Muscle layer of colon (tissue), 2 donors: Measurements from ENCODE around the gene RCOR1.

Source experiments
- H3K27ac ChIP-seq: one replicate; pipeline ENCODE4 v1.7.0; 2013; ENCODE audit warnings: low read depth, mild to moderate bottlenecking, low read length, moderate library complexity
- H3K27me3 ChIP-seq, 2 donors: one replicate each; pipeline ENCODE4 v1.7.0; 2013; ENCODE audit warnings: low read length in 2 of 2, mild to moderate bottlenecking in 2 of 2; ENCODE audit not compliant: insufficient read depth in 2 of 2, control insufficient read depth in 1 of 2
- H3K36me3 ChIP-seq: one replicate; pipeline ENCODE4 v1.7.0; 2013; ENCODE audit warnings: mild to moderate bottlenecking, low read length; ENCODE audit not compliant: insufficient read depth
- H3K4me1 ChIP-seq: one replicate; pipeline ENCODE4 v1.7.0; 2013; ENCODE audit warnings: mild to moderate bottlenecking, low read length; ENCODE audit not compliant: insufficient read depth
- H3K4me3 ChIP-seq, 2 donors: one replicate each; pipeline ENCODE4 v1.7.0; 2013; ENCODE audit warnings: low read length in 2 of 2, low read depth in 1 of 2, mild to moderate bottlenecking in 1 of 2, moderate library complexity in 1 of 2
- H3K9ac ChIP-seq: one replicate; pipeline ENCODE4 v1.7.0; 2013; ENCODE audit warnings: low read length
- H3K9me3 ChIP-seq: one replicate; pipeline ENCODE4 v1.7.0; 2013; ENCODE audit warnings: mild to moderate bottlenecking, low read length
- donor health status: abdominal sarcoma.
- donor health status: Adenocarcinoma of cecum.

Gene RCOR1

GRCh38 chr14:102671410-102671809, 79.0 kb downstream of the RCOR1 start:
- no peaks in the 10 kb centered on the region for H3K36me3 ChIP-seq
- no peak overlapping the region for H3K9ac ChIP-seq
- no peaks in the 10 kb centered on the region for H3K27me3 ChIP-seq
- no peaks in the 10 kb centered on the region for H3K4me1 ChIP-seq
- H3K27ac ChIP-seq, result no peak overlapping the region
- no peaks in the 10 kb centered on the region for H3K9me3 ChIP-seq
- H3K4me3 ChIP-seq, result no peak overlapping the region

- Histone ChIP-seq H3K4me3 (no peak overlapping the region), H3K36me3 (no peaks in the 10 kb centered on the region), H3K9ac (no peak overlapping the region), H3K27ac (no peak overlapping the region), H3K9me3 (no peaks in the 10 kb centered on the region), H3K27me3 (no peaks in the 10 kb centered on the region), H3K4me1 (no peaks in the 10 kb centered on the region)
Measured at GRCh38 chr14:102672410-102672960, 80.0 kb downstream of the RCOR1 start.

DNA sequence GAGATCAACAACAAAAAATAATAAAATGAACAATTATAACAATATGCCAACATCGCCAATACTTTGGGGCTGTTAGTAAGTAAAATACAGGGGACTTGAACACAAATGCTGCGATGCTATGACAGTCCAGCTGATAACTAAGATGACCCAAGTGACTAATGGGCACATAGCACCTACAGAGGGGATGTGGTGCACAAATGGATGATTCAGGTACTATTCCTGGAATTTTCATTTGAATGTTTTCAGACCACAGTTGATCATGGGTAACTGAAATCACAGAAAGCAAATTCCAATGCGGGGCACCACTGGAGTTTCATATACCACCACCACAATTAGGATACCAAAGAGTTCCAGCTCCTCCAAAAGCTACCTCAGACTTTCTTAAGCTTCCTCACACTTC, 82.9 kb downstream of the RCOR1 start:
- no peaks in the 10 kb centered on the region for H3K9me3 ChIP-seq

DNA sequence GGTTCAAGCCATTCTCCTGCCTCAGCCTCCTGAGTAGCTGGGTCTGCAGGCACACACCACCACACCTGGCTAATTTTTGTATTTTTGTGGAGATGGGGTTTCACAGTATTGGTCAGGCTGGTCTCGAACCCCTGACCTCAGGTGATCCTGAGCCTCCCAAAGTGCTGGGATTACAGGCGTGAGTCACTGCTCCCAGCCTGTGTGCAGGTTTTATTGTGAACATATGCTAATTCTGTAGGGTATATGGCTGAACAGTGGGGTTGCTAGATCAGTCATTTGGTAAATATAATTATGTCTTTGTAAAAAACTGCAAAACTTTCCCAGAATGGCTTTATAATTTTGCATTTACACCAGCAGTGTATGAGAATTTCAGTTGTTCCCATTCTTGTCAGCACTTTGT, 85.9 kb downstream of the RCOR1 start:
- Histone ChIP-seq H3K9me3 (no peaks in the 10 kb centered on the region), H3K27ac (no peak overlapping the region), H3K9ac (no peak overlapping the region), H3K4me3 (no peak overlapping the region), H3K4me1 (no peaks in the 10 kb centered on the region), H3K27me3 (no peaks in the 10 kb centered on the region), H3K36me3 (no peaks in the 10 kb centered on the region)

More for the DNA sequence above, 82.9 kb downstream of the RCOR1 start:
- Histone ChIP-seq H3K27ac (no peak overlapping the region), H3K27me3 (no peaks in the 10 kb centered on the region), H3K9ac (no peak overlapping the region), H3K4me3 (no peak overlapping the region), H3K36me3 (no peaks in the 10 kb centered on the region), H3K4me1 (no peaks in the 10 kb centered on the region)

DNA sequence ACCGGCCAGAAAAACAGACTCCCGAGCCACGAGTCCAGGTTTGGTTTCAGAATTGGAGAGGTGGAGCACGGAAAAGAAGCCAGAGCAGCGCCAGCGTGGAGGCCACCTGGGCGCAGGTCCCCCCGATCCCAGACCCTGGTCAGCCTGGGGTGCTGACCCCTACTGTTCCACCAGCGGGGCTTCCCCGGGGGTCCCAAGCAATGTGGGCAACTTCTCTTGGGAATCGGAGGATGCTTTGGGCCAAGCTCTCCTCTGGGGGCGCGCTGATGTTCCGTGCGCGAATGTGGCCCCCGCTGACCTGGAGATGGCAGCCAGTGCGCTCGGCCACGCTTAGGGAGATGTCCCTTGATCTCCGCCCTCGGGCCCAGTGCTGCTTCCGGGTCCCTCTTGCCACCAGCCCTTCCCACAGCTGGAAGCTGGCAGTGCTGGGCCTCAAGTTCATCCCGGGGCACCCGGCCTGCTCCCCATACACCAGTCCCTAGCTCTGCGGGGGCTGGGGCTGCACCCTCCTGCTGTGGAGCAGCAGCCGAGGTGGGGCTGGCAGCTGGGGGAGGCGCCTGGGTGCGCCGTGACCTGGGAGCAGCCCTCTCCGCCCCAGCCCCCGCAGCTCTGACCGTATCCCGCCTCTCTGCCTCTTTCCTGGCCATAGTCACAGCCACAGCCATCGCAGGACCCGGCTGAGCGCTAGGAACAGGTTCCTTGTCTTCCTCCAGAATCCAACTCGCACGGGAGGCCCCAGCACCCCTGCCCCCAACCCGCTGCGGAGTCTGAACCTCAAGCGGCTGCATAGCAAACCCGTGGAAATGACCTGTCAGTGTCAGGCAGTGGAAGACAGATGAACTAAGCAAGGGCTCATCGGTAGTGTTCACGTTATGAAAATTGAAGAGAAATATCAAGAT, 91.2 kb downstream of the RCOR1 start:
- no peak overlapping the region for H3K9ac ChIP-seq
- H3K27me3 ChIP-seq, result no peaks in the 10 kb centered on the region
- no peaks in the 10 kb centered on the region for H3K9me3 ChIP-seq
- no peaks in the 10 kb centered on the region for H3K36me3 ChIP-seq
- no peak overlapping the region for H3K4me3 ChIP-seq
- no peaks in the 10 kb centered on the region for H3K4me1 ChIP-seq
- no peak overlapping the region for H3K27ac ChIP-seq

DNA sequence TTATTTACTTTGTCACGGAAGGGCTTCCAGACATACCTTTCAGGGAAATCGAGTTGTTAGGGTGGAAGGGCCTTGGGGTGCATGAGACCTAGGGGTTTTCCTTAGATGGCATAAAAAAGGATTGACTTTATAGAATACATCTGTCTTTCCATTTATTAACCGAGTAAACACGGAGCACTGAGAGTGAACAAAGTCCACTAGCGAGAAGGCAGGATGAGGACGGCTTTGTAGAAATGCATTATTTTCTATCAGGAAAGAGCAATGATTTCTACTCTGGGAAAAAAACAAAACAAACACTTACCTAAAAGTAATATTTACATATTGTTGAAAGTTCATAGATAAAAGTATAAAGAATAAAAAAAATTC, 91.8 kb downstream of the RCOR1 start:
- H3K9me3 ChIP-seq, result no peaks in the 10 kb centered on the region
- no peak overlapping the region for H3K4me3 ChIP-seq
- no peak overlapping the region for H3K27ac ChIP-seq
- no peak overlapping the region for H3K9ac ChIP-seq
- H3K36me3 ChIP-seq, result no peaks in the 10 kb centered on the region
- no peaks in the 10 kb centered on the region for H3K4me1 ChIP-seq
- H3K27me3 ChIP-seq, result no peaks in the 10 kb centered on the region

GRCh38 chr14:102686196-102686801, 93.8 kb downstream of the RCOR1 start:
- no peak overlapping the region for H3K9ac ChIP-seq
- H3K36me3 ChIP-seq, result no peaks in the 10 kb centered on the region
- no peak overlapping the region for H3K4me3 ChIP-seq
- no peak overlapping the region for H3K27ac ChIP-seq
- no peaks in the 10 kb centered on the region for H3K27me3 ChIP-seq
- no peaks in the 10 kb centered on the region for H3K9me3 ChIP-seq
- no peaks in the 10 kb centered on the region for H3K4me1 ChIP-seq

DNA sequence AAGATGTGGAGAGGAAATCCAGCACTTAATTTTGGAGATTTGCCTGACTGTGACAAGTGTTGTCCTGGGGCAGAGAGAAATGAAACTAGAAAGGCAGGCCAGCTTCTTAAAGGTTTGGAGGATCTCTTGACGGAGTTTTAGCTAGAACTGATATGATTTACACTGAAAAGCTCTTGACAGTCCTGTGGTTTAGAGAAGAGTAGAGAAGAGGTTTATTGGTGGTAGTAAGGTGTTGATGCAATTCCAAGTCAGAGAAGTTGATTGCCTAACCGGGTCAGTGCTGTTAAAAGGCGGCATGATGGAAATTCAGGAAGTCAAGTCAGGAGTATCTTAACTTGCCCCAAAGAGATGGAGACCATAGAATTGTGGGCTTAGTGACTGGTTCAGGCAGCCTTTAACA, 95.8 kb downstream of the RCOR1 start:
- no peaks in the 10 kb centered on the region for H3K9me3 ChIP-seq
- H3K36me3 ChIP-seq, result no peaks in the 10 kb centered on the region
- H3K4me1 ChIP-seq, result no peaks in the 10 kb centered on the region
- H3K27me3 ChIP-seq, result no peaks in the 10 kb centered on the region
- H3K27ac ChIP-seq, result no peak overlapping the region
- no peak overlapping the region for H3K4me3 ChIP-seq
- H3K9ac ChIP-seq, result no peak overlapping the region

- Histone ChIP-seq H3K4me1 (peaks cover 7% of the 10 kb centered on the region), H3K27ac (no peak overlapping the region), H3K9ac (no peak overlapping the region)
Measured at GRCh38 chr14:102690509-102691286, 98.2 kb downstream of the RCOR1 start.

GRCh38 chr14:102691763-102692162, 99.3 kb downstream of the RCOR1 start:
- peaks cover 7% of the 10 kb centered on the region for H3K4me1 ChIP-seq
- H3K27me3 ChIP-seq, result no peaks in the 10 kb centered on the region
- no peaks in the 10 kb centered on the region for H3K36me3 ChIP-seq
- no peak overlapping the region for H3K4me3 ChIP-seq
- no peak overlapping the region for H3K27ac ChIP-seq
- H3K9ac ChIP-seq, result no peak overlapping the region
- no peaks in the 10 kb centered on the region for H3K9me3 ChIP-seq

More at GRCh38 chr14:102690509-102691286, 98.2 kb downstream of the RCOR1 start:
- Histone ChIP-seq H3K9me3 (no peaks in the 10 kb centered on the region), H3K27me3 (no peaks in the 10 kb centered on the region), H3K36me3 (no peaks in the 10 kb centered on the region), H3K4me3 (no peak overlapping the region)

DNA sequence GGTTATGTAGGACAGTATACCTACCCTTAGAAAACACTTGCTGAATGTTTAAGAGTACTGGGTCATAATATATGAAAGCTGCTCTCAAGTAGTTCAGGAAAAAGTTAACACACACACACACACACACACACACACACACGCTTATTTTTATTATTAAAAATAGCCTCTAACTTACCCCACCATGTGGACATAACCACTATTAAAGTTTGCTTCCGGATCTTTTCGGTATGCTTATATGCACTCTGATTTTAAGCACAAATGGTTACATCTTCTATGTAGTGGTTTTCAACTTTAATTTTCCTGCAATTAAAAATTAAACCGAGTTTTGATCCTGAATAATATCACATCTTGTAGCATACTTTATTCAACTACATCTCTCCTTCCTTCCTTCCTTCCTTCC, 99.9 kb downstream of the RCOR1 start:
- no peak overlapping the region for H3K4me3 ChIP-seq
- H3K36me3 ChIP-seq, result no peaks in the 10 kb centered on the region
- H3K4me1 ChIP-seq, result peaks cover 13% of the 10 kb centered on the region
- H3K27ac ChIP-seq, result no peak overlapping the region
- no peaks in the 10 kb centered on the region for H3K9me3 ChIP-seq
- H3K27me3 ChIP-seq, result no peaks in the 10 kb centered on the region
- no peak overlapping the region for H3K9ac ChIP-seq
